Activated CD8-positive, alpha-beta memory T cell treated with anti-CD3 and anti-CD28 coated beads, Interleukin-2, amount 10 ng/mL, durations not matched to agents 7 days and 5 days (primary cell): ENCODE data around the gene INPP5D. TPM values are rescaled to one million over a fixed set of nuclear protein-coding genes. Genes with fewer than 3 reads are reported as not detected.
"Not testable (repeated sequence)": the region's sequence is repeated elsewhere in the genome, so short reads cannot be mapped to it uniquely, and the experiment has no call there.

Experiments used
- ATAC-seq: fragments of 150-1000 bp; cut with Tn5 transposase; one replicate; pipeline ENCODE4 v1.10.0; 2021; ENCODE audit warnings: moderate library complexity
- CTCF ChIA-PET: fragments of 350-600 bp; sonication (Branson Sonifier 250); formaldehyde crosslinking; loops from one replicate; lab custom pipeline; 2021; ENCODE audit warnings: antibody characterized with exemption; lab: Charles Lee
- DNase-seq: peaks from one replicate; pipeline ENCODE4 v3.0.0-alpha.2; 2020
- H3K27ac Mint-ChIP-seq: one replicate; pipeline ENCODE4 v1.8.0; 2021; ENCODE audit warnings: mild to moderate bottlenecking, mixed read lengths
- H3K27me3 Mint-ChIP-seq: one replicate; pipeline ENCODE4 v1.8.0; 2021; ENCODE audit warnings: mixed read lengths
- H3K36me3 Mint-ChIP-seq: one replicate; pipeline ENCODE4 v1.8.0; 2021; ENCODE audit warnings: mild to moderate bottlenecking, mixed read lengths
- H3K4me1 Mint-ChIP-seq: one replicate; pipeline ENCODE4 v1.8.0; 2021; ENCODE audit warnings: mixed read lengths
- H3K4me3 Mint-ChIP-seq: one replicate; pipeline ENCODE4 v1.8.0; 2021; ENCODE audit warnings: mild to moderate bottlenecking, moderate library complexity, mixed read lengths
- H3K9me3 Mint-ChIP-seq: one replicate; pipeline ENCODE4 v1.8.0; 2022; ENCODE audit warnings: low read depth, mixed read lengths
- total RNA-seq, 2 experiments: library from RNA; stranded (reverse); gene quantifications; one replicate each; pipeline ENCODE4 v1.2.3, GENCODE V29; 2021

Gene INPP5D
- total RNA-seq, 2 experiments from 2014 or later, result 140 to 152 TPM

DNA sequence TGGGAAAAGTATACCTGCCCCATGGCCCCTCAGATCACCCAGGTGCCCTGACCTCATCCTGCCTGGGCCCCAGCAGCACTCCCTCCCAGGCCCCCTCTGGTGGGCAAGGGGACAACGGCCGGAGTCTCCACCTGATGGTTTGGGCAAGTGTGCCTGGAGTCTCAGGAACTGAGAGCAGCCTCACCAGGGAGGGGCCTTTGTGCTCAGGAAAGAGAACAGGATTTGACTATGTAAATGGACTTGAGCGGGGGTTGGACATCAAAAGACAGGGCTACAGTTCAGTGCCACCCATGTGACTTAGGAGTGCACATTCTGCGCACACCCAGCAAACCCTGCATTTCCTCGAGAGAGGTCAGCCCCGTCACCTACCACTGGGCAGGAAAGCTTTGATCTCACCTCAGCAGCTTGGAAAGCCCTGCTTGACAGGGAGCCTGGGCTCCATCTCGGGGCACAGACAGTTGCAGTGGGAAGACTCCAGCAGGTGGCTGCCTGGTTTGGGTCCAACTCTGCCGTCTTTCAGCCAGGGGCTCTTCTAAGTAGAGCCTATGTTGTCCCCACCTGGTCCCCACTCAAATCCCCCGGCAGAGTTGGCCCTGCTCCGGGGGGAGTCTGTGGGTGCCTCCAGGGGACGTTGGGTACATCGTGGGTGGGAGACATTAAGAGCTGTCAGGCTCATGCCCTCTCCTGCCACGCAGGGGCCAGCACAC, 3.3 kb downstream of the INPP5D start:
- Mint-ChIP-seq H3K4me1 (peaks cover 60% of the 10 kb centered on the region), H3K9me3 (no peaks in the 10 kb centered on the region), H3K36me3 (peaks cover 56% of the 10 kb centered on the region), H3K4me3 (peak overlapping the region; percentile 98), H3K27ac (peak overlapping the region; percentile 97), H3K27me3 (no peaks in the 10 kb centered on the region)
- ATAC-seq, result no peak
- CTCF ChIA-PET, result interaction anchor here (1.5 to 2.5 kb wide), 2 partner anchors 9 to 19 kb away, joined by 4 to 12 read pairs; no protein-coding TSS in a partner anchor
- no peak for DNase-seq

DNA sequence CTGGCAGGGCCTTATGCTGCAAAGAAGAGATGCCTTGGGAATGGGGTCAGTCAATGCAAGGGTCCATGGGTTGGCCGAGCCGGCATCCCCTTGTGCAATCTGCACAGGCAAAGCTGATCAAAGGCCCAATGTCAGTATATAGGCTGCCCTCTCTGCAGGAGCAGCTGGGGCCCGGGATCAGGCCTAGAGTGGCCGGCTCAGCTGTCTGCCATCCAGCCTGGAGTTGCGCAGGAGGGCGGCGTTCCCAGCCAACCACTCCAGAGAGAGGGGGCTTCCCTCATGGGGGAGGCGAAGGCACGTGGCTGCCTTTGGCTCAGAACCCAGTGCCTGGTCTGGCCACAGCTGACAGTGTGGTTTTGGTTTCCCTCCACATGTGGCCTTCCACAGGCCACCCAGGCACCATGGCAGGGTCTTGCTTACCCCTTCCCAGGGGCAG, 3.9 kb downstream of the INPP5D start:
- peak overlapping the region; percentile 98 for H3K4me3 Mint-ChIP-seq
- DNase-seq, result no peak
- ATAC-seq, result no peak
- H3K27ac Mint-ChIP-seq, result peak overlapping the region; percentile 97
- H3K36me3 Mint-ChIP-seq, result peaks cover 61% of the 10 kb centered on the region
- CTCF ChIA-PET, result interaction anchor here (0.9 to 2.5 kb wide), 4 partner anchors 10 to 187 kb away, joined by 3 to 12 read pairs (median 4); partner anchors contain the start of gene ATG16L1
- no peaks in the 10 kb centered on the region for H3K27me3 Mint-ChIP-seq
- peaks cover 62% of the 10 kb centered on the region for H3K4me1 Mint-ChIP-seq
- no peaks in the 10 kb centered on the region for H3K9me3 Mint-ChIP-seq

DNA sequence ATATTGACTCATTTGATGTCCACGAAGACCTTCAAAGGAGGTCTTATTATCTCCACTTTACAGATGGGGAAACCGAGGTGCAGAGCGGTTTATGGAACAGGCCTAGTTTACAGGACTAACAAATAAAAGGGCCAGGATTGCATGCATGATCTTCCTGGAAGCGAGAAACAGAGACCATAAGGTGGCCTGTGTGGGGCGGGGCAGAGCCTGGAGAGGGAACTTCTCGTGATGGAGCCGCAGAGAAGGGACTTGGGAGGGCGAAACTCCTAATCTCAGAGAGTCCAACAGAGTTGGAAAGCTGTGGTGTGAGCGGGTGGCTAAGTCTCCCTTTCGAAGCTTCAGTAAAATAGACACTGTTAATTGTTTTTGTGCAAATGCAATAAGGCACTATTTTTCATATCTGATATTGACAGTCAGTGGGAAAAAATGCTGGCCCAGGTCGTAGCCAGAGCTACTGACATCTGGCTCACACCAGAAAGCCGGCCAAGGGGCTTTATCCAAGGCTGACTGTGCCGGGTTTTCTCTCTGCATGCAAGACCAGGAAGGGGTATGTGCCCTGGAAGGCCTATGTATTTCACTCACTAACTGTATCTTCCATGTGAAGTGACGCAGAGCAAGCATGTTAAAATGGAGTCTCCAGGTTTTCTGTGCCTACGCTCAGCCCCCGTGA, 4.5 kb downstream of the INPP5D start:
- ATAC-seq (no peak), DNase-seq (no peak)
- H3K4me1 Mint-ChIP-seq, result peaks cover 64% of the 10 kb centered on the region
- CTCF ChIA-PET, result interaction anchor here (0.6 to 2.5 kb wide), 5 partner anchors 10 to 239 kb away, joined by 3 to 12 read pairs (median 3); partner anchors contain the start of gene ATG16L1
- H3K27me3 Mint-ChIP-seq, result no peaks in the 10 kb centered on the region
- no peak overlapping the region for H3K4me3 Mint-ChIP-seq
- H3K9me3 Mint-ChIP-seq, result no peaks in the 10 kb centered on the region
- peak overlapping the region; percentile 24 for H3K27ac Mint-ChIP-seq
- peaks cover 66% of the 10 kb centered on the region for H3K36me3 Mint-ChIP-seq

DNA sequence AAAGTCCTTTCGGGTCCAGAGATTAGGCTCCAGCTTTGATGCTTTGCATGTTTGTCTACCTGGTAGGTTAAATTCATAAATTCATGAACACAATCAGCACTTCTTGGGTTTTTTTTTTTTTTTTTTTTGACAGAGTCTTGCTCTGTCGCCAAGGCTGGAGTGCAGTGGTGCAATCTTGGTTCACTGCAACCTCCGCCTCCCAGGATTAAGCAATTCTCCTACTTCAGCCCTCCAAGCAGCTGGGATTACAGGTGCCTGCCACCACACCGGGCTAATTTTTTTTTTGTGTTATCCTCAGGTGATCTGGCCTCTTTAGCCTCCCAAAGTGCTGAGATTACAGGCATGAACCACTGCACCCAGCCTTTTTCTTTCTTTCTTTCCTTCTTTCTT, 5.1 kb downstream of the INPP5D start:
- Mint-ChIP-seq H3K4me1 (peaks cover 62% of the 10 kb centered on the region), H3K36me3 (peaks cover 71% of the 10 kb centered on the region), H3K27ac (peak overlapping the region; percentile 24)
- CTCF ChIA-PET, result interaction anchor here (0.6 to 2.5 kb wide), 2 partner anchors 11 to 239 kb away, joined by 3 to 12 read pairs; no protein-coding TSS in a partner anchor
- not testable (repeated sequence) for H3K9me3 Mint-ChIP-seq, ATAC-seq, H3K27me3 Mint-ChIP-seq, DNase-seq, H3K4me3 Mint-ChIP-seq

DNA sequence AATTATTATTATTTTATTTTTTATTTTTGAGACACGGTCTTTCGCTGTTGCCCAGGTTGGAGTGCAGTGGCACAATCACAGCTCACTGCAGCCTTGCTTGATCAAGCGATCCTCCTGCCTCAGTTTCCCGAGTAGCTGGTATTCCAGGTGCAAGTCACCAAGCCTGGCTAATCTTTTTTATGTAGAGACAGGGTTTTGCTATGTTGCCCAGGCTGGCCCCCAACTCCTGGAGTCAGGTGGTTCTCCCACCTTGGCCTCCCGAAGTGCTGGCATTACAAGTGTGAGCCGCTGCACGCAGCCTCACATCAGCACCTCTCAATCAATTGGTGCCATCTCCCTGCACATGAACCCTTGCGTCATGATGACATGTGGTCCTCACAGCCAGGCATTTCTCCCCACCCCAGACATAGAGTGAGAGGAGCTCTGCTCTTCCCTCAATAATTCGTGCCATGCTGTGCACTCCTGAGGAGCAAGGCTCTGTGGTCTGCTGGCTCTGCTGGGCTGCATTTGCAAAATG, 5.9 kb downstream of the INPP5D start:
- H3K4me3 Mint-ChIP-seq, result no peak overlapping the region
- H3K9me3 Mint-ChIP-seq, result no peaks in the 10 kb centered on the region
- peaks cover 68% of the 10 kb centered on the region for H3K4me1 Mint-ChIP-seq
- ATAC-seq, result no peak
- H3K27me3 Mint-ChIP-seq, result no peaks in the 10 kb centered on the region
- CTCF ChIA-PET, result interaction anchor here (0.6 to 2.5 kb wide), 2 partner anchors 12 to 184 kb away, joined by 3 to 12 read pairs; no protein-coding TSS in a partner anchor
- no peak for DNase-seq
- peaks cover 74% of the 10 kb centered on the region for H3K36me3 Mint-ChIP-seq
- H3K27ac Mint-ChIP-seq, result no peak overlapping the region

DNA sequence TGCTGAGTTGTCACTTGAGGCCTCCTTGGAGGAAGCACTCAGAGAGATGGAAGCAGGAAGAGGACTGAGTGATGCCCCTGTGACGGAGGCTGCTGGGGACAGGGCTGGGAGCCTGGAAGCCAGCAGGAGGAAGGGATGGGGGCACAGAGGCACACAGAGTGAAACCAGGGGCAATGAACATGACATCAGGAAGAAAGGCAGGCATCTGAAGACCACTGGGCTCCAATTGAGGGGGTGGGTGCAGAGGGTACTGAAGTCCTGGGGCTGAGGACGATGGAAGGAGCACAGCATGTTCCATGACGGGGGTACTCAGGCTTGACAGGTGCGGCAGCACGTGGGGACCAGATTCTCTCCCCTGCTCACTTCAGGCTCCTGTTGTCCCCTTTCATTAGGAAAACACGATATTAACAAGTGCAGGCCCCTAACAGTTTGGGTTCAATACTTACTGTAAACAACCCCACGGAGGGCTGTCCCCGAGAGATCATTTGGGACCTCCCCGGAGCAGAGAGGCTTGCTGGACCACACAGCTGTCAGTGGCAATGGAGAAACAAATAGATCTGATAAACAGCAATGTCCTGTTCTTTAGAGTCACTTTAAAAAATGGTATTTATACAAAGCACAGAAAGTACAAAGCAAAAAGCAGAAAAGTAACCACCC, 8.7 kb downstream of the INPP5D start:
- no peak overlapping the region for H3K4me3 Mint-ChIP-seq
- no peak for ATAC-seq
- peaks cover 4% of the 10 kb centered on the region for H3K9me3 Mint-ChIP-seq
- CTCF ChIA-PET, result no interaction called here
- peaks cover 63% of the 10 kb centered on the region for H3K4me1 Mint-ChIP-seq
- no peak for DNase-seq
- no peaks in the 10 kb centered on the region for H3K27me3 Mint-ChIP-seq
- H3K36me3 Mint-ChIP-seq, result peaks cover 73% of the 10 kb centered on the region
- peak overlapping the region; percentile 4 for H3K27ac Mint-ChIP-seq

DNA sequence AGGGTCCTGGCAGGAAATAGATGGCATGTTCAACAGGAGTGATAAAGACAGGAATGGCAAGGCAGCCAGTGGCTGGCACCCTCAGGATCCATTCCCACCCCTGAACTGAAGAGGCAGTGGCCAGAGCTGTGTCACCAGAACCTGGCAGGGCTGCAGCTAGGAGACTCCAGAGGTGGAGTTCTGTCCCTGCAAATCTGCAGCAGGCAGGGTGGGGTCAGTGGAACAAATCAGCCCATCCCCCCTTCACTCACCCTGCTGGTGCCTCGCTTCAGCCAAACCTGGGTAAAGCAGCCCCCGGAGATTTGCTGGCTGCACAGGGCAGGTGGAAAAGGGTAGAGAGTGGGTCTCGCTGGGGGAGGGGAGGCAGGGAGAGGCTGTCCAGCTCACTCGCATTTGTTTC, 12.7 kb downstream of the INPP5D start:
- Mint-ChIP-seq H3K4me3 (no peak overlapping the region), H3K27ac (peak overlapping the region; percentile 12), H3K36me3 (peaks cover 52% of the 10 kb centered on the region), H3K4me1 (peaks cover 35% of the 10 kb centered on the region), H3K27me3 (no peaks in the 10 kb centered on the region), H3K9me3 (peaks cover 4% of the 10 kb centered on the region)
- CTCF ChIA-PET, result interaction anchor here (1.6 kb wide), 2 partner anchors 12 to 14 kb away, joined by 3 to 5 read pairs; partner anchors contain the start of gene INPP5D
- DNase-seq, result peak; percentile 35
- ATAC-seq, result no peak

DNA sequence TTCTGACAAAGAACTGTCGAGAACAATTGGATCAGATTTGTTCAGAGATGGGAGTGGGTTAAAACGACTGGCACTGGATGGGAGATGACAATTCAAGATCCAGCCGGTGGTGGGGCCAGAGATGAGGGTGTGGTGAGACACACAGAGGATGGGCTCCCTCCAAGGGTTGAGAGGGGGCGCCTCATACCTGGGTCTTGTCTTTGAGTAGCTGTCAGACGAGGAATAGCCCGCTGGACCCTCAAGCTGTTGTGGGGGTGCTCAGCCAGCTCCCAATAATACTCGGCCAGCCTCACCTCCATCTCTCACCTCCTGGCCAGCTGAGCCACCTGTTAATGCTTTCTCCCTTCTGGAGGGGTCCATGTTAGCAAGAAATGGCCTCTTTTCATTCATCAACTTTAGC, 14.0 kb downstream of the INPP5D start:
- Mint-ChIP-seq H3K27ac (no peak overlapping the region), H3K36me3 (peaks cover 54% of the 10 kb centered on the region), H3K4me1 (peaks cover 38% of the 10 kb centered on the region), H3K4me3 (no peak overlapping the region), H3K27me3 (no peaks in the 10 kb centered on the region), H3K9me3 (peaks cover 4% of the 10 kb centered on the region)
- CTCF ChIA-PET, result interaction anchor here (1.6 kb wide), 2 partner anchors 14 to 15 kb away, joined by 3 to 5 read pairs; partner anchors contain the start of gene INPP5D
- DNase-seq (peak; percentile 30), ATAC-seq (no peak)

DNA sequence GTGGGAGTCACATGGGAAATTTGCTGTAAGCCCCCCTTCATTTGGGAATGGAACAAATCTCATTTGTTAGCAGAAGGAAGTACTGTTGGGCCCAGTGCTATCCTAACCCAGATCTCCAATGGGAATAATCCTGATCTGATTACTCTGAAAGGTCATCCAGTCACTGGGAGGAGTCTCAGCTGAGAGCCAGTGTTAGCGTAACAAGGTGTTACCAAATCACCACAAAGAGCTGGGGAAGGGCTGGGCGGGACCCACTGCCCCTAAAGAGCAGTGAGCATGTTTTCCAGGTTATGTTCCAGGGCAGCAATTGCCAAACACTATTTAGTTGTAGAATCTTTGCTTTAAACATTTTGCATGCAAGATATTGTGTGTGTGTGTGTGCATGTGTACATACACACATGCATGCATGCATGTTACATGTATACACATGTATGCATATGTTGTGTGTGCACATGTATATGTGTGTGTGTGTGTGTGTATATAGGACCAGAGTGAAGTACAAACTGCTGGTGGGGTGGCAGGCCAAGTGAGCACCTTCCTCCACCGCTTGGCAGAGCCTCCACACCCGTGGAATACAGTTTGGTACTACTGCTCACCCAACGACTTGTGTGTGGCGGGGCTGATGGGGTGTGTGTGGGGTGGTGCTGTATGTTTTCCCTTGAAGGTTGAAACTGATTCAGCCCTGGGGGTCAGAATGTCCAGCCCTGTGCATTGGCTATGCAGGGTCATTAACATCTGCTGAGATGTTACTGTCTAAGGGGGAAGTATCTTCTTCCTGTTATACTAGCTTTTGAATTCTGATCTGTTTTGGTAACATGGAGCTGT, 15.2 kb downstream of the INPP5D start:
- CTCF ChIA-PET, result interaction anchor here (1.2 to 9.6 kb wide), 5 partner anchors 11 to 176 kb away, joined by 3 to 45 read pairs (median 7); partner anchors contain the start of genes ATG16L1 and INPP5D
- peaks cover 51% of the 10 kb centered on the region for H3K36me3 Mint-ChIP-seq
- H3K27ac Mint-ChIP-seq, result no peak overlapping the region
- peak; percentile 44 for DNase-seq
- ATAC-seq, result peak; percentile 17
- peaks cover 42% of the 10 kb centered on the region for H3K4me1 Mint-ChIP-seq
- H3K27me3 Mint-ChIP-seq, result no peaks in the 10 kb centered on the region
- no peak overlapping the region for H3K4me3 Mint-ChIP-seq
- peaks cover 4% of the 10 kb centered on the region for H3K9me3 Mint-ChIP-seq

DNA sequence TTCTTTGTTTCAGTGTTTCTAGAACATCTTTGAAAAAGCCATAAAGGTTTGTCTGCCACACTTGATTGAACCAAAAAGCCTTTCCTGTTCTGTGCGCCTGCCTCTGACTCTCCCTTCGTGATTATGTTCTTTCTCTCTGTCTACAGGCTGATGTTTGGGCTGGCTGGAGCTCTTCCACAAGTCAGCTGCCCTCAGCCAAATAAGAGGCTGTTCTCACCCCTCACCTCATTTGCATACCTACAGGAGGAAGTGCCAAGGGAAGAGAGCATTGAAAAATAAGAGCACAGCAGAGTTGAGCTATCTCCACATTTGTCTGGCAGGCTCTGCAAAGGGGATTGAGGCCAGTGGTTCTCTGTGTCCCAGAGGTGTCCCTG, 15.8 kb downstream of the INPP5D start:
- no peak overlapping the region for H3K27ac Mint-ChIP-seq
- peaks cover 42% of the 10 kb centered on the region for H3K4me1 Mint-ChIP-seq
- no peak overlapping the region for H3K4me3 Mint-ChIP-seq
- peaks cover 4% of the 10 kb centered on the region for H3K9me3 Mint-ChIP-seq
- DNase-seq, result peak; percentile 57
- CTCF ChIA-PET, result interaction anchor here (1.2 to 9.6 kb wide), 5 partner anchors 12 to 175 kb away, joined by 3 to 45 read pairs (median 7); partner anchors contain the start of genes ATG16L1 and INPP5D
- H3K36me3 Mint-ChIP-seq, result peaks cover 49% of the 10 kb centered on the region
- peak; percentile 57 for ATAC-seq
- no peaks in the 10 kb centered on the region for H3K27me3 Mint-ChIP-seq

DNA sequence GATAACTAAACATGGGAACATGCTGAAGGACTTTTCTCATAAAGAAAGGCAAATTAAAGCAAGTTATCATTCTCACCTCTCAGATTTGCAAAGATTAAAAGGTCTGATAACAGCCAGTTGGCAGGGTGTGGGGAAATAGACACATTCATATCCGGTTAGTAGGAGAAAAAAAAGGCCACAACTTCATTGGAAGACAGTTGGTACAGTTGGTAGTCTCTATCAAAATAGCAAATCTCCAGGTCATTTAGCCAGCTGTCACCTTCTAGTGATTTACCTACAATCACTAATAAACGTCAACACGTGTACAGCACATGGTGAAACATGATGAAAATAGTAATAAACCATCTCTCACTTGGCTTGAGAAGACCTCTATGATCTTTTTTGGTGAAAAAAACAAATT, 16.6 kb downstream of the INPP5D start:
- H3K4me1 Mint-ChIP-seq, result peaks cover 48% of the 10 kb centered on the region
- peaks cover 2% of the 10 kb centered on the region for H3K9me3 Mint-ChIP-seq
- CTCF ChIA-PET, result interaction anchor here (1.2 to 9.6 kb wide), 4 partner anchors 12 to 174 kb away, joined by 3 to 71 read pairs (median 26); partner anchors contain the start of genes ATG16L1 and INPP5D
- H3K27me3 Mint-ChIP-seq, result no peaks in the 10 kb centered on the region
- H3K4me3 Mint-ChIP-seq, result no peak overlapping the region
- DNase-seq, result peak; percentile 38
- ATAC-seq, result no peak
- H3K27ac Mint-ChIP-seq, result no peak overlapping the region
- H3K36me3 Mint-ChIP-seq, result peaks cover 47% of the 10 kb centered on the region

DNA sequence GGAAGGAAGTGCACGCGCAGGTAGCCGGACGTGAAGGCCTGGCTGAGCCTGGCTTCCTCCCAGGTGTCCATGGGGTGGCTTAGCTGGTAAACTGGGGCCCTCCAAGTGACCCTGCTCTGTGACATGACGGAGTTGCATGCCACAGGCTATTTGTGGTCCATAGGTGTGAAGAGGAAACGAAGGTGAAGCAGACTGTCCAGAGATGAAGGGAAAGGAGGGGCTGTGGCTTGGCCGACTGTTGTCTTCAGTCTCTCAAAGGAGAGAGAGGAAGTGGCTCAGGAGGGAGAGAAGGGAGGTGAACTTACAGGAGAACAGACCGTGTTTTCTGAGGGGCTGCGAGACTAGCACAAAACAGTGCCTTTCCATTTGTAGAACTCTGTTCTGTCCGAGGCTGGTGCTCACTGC, 19.3 kb downstream of the INPP5D start:
- H3K4me1 Mint-ChIP-seq, result peaks cover 66% of the 10 kb centered on the region
- H3K27me3 Mint-ChIP-seq, result no peaks in the 10 kb centered on the region
- ATAC-seq, result peak; percentile 22
- peak overlapping the region; percentile 94 for H3K27ac Mint-ChIP-seq
- H3K36me3 Mint-ChIP-seq, result peaks cover 54% of the 10 kb centered on the region
- H3K9me3 Mint-ChIP-seq, result no peaks in the 10 kb centered on the region
- CTCF ChIA-PET, result interaction anchor here (1.1 to 9.6 kb wide), 3 partner anchors 19 to 172 kb away, joined by 3 to 71 read pairs (median 45); partner anchors contain the start of genes ATG16L1 and INPP5D
- peak overlapping the region; percentile 64 for H3K4me3 Mint-ChIP-seq
- peak; percentile 77 for DNase-seq
